Measurements from ENCODE around the gene SLC6A16. TPM values are rescaled to one million over a fixed set of nuclear protein-coding genes. Genes with fewer than 3 reads are reported as not detected.
"Not testable (repeated sequence)": the region's sequence is repeated elsewhere in the genome, so short reads cannot be mapped to it uniquely, and the experiment has no call there.

The SLC6A16 gene
- total RNA-seq, 1 experiment from 2014 or later: 3.2 TPM

DNA sequence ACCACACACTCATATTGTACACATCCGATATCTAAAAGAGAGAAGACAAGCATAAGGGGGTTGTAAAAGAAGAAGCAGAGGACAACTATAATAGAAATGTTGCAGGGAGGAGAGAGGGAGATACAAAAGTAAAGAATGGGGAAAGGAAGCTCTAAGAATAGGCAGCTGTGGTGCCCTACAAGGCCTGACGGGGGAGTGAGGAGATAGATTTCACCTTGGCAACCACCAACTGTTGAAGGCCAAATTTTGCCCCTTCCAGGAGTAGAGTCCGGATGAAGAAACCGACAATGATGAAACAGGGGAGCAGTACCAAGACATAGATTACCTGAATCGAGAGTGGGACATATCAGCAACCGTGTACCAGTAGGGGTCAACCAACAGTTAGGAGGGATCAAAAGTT is 15.9 kb downstream of the SLC6A16 start:
- H4K8ac ChIP-seq (replicated peaks; ENCODE audit: insufficient read length, low read depth, low read length): no peak overlapping the region
- no peak overlapping the region for H3K14ac ChIP-seq (ENCODE audit: insufficient read depth, low read length)
- Mint-ChIP-seq H3K27ac (no peak overlapping the region), H3K4me1 (no peaks in the 10 kb centered on the region), H3K9me3 (no peaks in the 10 kb centered on the region), H3K27me3 (ENCODE audit: low read depth) (no peaks in the 10 kb centered on the region; the same call in 1 of the 2 replicates), H3K4me3 (no peak overlapping the region; a peak in 1 of 5 replicates), H3K36me3 (ENCODE audit: insufficient read depth in 1 of 3, low read depth in 3 of 3) (peaks cover 0 to 26% (median 13%) of the 10 kb centered on the region in 3 experiments; a peak in 5 of 7 replicates)
- no peak overlapping the region for H3K56ac ChIP-seq (ENCODE audit: insufficient read length, low read depth, low read length)
- H3K4me2 ChIP-seq (ENCODE audit: insufficient read depth, insufficient read length, low read length): no peak overlapping the region
- no peaks in the 10 kb centered on the region for H3K23me2 ChIP-seq (ENCODE audit: insufficient read length, low read depth, low read length, poor library complexity, severe bottlenecking)
- no peaks in the 10 kb centered on the region for H4K20me1 ChIP-seq (ENCODE audit: control insufficient read depth, insufficient read depth, insufficient read length)
- H3K79me1 ChIP-seq (ENCODE audit: insufficient read depth, low read depth, low read length, poor library complexity, severe bottlenecking): no peaks in the 10 kb centered on the region
- H2BK5ac ChIP-seq (ENCODE audit: insufficient read length, low read length): no peak overlapping the region
- no peak overlapping the region for H3K18ac ChIP-seq (ENCODE audit: insufficient read length, low read depth, low read length)
- no peak overlapping the region for H2BK12ac ChIP-seq (ENCODE audit: insufficient read length, low read depth, low read length)
- no peak overlapping the region for H3K4ac ChIP-seq (ENCODE audit: low read depth, low read length)
- no peaks in the 10 kb centered on the region for H3K4me1 ChIP-seq (ENCODE audit: insufficient read depth, low read length)
- H2BK15ac ChIP-seq (ENCODE audit: low read depth, low read length): no peak overlapping the region
- H3T11ph ChIP-seq (ENCODE audit: low read length): no peak overlapping the region
- TF ChIP-seq, protein P1, sequence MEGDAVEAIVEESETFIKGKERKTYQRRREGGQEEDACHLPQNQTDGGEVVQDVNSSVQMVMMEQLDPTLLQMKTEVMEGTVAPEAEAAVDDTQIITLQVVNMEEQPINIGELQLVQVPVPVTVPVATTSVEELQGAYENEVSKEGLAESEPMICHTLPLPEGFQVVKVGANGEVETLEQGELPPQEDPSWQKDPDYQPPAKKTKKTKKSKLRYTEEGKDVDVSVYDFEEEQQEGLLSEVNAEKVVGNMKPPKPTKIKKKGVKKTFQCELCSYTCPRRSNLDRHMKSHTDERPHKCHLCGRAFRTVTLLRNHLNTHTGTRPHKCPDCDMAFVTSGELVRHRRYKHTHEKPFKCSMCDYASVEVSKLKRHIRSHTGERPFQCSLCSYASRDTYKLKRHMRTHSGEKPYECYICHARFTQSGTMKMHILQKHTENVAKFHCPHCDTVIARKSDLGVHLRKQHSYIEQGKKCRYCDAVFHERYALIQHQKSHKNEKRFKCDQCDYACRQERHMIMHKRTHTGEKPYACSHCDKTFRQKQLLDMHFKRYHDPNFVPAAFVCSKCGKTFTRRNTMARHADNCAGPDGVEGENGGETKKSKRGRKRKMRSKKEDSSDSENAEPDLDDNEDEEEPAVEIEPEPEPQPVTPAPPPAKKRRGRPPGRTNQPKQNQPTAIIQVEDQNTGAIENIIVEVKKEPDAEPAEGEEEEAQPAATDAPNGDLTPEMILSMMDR (conservative IDR thresholded peaks at IDR 0.05): no peak
- no peaks in the 10 kb centered on the region for H3K79me2 ChIP-seq (ENCODE audit: insufficient read depth, low read length)
- no peak overlapping the region for H2BK20ac ChIP-seq (ENCODE audit: low read depth, low read length, poor library complexity, severe bottlenecking)
- H3K27me3 ChIP-seq (ENCODE audit: insufficient read depth, low read length): no peaks in the 10 kb centered on the region
- H4K91ac ChIP-seq (ENCODE audit: insufficient read length, low read depth, low read length): no peak overlapping the region
- H3K23ac ChIP-seq (ENCODE audit: insufficient read length, low read depth, low read length): no peak overlapping the region
- no peak overlapping the region for H2AK5ac ChIP-seq (ENCODE audit: insufficient read length, low read length)
- no peak overlapping the region for H2BK120ac ChIP-seq (ENCODE audit: low read depth, low read length, poor library complexity, severe bottlenecking)
- no peaks in the 10 kb centered on the region for H3K9me3 ChIP-seq (ENCODE audit: control insufficient read depth, low read depth, low read length)
- H2AFZ ChIP-seq (ENCODE audit: low read length): no peak overlapping the region
- DNase-seq: no peak
- no CpG with 5 or more reads among the region's 6 CpGs for WGBS (ENCODE audit: extremely low coverage, insufficient read length, low lambda C conversion rate)
- no peak overlapping the region for H3K27ac ChIP-seq (ENCODE audit: insufficient read length, low read depth, low read length)
- H4K5ac ChIP-seq (ENCODE audit: insufficient read length, low read depth, low read length): no peak overlapping the region
- no peak overlapping the region for H3K9ac ChIP-seq (ENCODE audit: extremely low read depth, insufficient read length, low read length)

DNA sequence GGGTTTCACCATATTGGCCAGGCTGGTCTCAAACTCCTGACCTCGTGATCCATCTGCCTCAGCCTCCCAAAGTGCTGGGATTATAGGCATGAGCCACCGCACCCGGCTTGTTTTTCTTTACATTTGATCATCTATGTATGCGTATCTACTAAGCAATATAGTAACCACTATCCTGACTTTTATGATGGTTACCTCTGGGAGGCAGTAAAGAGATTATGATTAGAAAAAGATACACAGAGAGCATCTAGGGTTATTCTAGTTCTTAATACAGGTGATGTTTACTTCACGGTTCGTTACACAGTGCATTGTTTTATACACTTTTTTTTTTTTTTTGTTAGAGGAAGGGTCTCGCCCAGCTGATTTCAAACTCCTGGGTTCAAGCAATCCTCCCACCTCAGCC is 18.3 kb downstream of the SLC6A16 start:
- H2BK5ac ChIP-seq (ENCODE audit: insufficient read length, low read length); H3K27me3 Mint-ChIP-seq (ENCODE audit: low read depth); H3K79me1 ChIP-seq (ENCODE audit: insufficient read depth, low read depth, low read length, poor library complexity, severe bottlenecking); H2BK15ac ChIP-seq (ENCODE audit: low read depth, low read length); H3K9me3 ChIP-seq (ENCODE audit: control insufficient read depth, low read depth, low read length); H3T11ph ChIP-seq (ENCODE audit: low read length); H3K27ac ChIP-seq (ENCODE audit: insufficient read length, low read depth, low read length); H4K91ac ChIP-seq (ENCODE audit: insufficient read length, low read depth, low read length); H3K4ac ChIP-seq (ENCODE audit: low read depth, low read length); H3K27ac Mint-ChIP-seq; H2BK120ac ChIP-seq (ENCODE audit: low read depth, low read length, poor library complexity, severe bottlenecking); H4K5ac ChIP-seq (ENCODE audit: insufficient read length, low read depth, low read length); H2BK20ac ChIP-seq (ENCODE audit: low read depth, low read length, poor library complexity, severe bottlenecking); H3K18ac ChIP-seq (ENCODE audit: insufficient read length, low read depth, low read length); H4K8ac ChIP-seq (replicated peaks; ENCODE audit: insufficient read length, low read depth, low read length); H3K9ac ChIP-seq (ENCODE audit: extremely low read depth, insufficient read length, low read length); H2AK5ac ChIP-seq (ENCODE audit: insufficient read length, low read length); DNase-seq; H2BK12ac ChIP-seq (ENCODE audit: insufficient read length, low read depth, low read length); H3K14ac ChIP-seq (ENCODE audit: insufficient read depth, low read length); H4K20me1 ChIP-seq (ENCODE audit: control insufficient read depth, insufficient read depth, insufficient read length); H3K23ac ChIP-seq (ENCODE audit: insufficient read length, low read depth, low read length); H3K4me3 Mint-ChIP-seq; H2AFZ ChIP-seq (ENCODE audit: low read length); H3K27me3 ChIP-seq (ENCODE audit: insufficient read depth, low read length); H3K4me2 ChIP-seq (ENCODE audit: insufficient read depth, insufficient read length, low read length); H3K9me3 Mint-ChIP-seq; H3K4me1 ChIP-seq (ENCODE audit: insufficient read depth, low read length); H3K79me2 ChIP-seq (ENCODE audit: insufficient read depth, low read length); H3K23me2 ChIP-seq (ENCODE audit: insufficient read length, low read depth, low read length, poor library complexity, severe bottlenecking); H3K56ac ChIP-seq (ENCODE audit: insufficient read length, low read depth, low read length): not testable (repeated sequence)
- Mint-ChIP-seq H3K4me1 (peaks cover 7 to 11% of the 10 kb centered on the region in 2 experiments), H3K36me3 (ENCODE audit: insufficient read depth in 1 of 3, low read depth in 3 of 3) (peaks cover 2 to 24% (median 18%) of the 10 kb centered on the region in 3 experiments; a peak in 5 of 7 replicates)
- no CpG with 5 or more reads among the region's 7 CpGs for whole genome bisulfite sequencing (ENCODE audit: extremely low coverage, insufficient read length, low lambda C conversion rate)
